Gastrocnemius medialis (tissue), 4 donors: Measurements from ENCODE around the gene CLIP2. TPM values are rescaled to one million over a fixed set of nuclear protein-coding genes. Genes with fewer than 3 reads are reported as not detected.
"Not testable (repeated sequence)": the region's sequence is repeated elsewhere in the genome, so short reads cannot be mapped to it uniquely, and the experiment has no call there.

Experiments used
- ATAC-seq, 2 donors: fragments of 150-250 bp; one replicate each; pipeline ENCODE4 v1.9.1; 2016
- DNase-seq, 2 donors: peaks; one replicate each; pipeline ENCODE4 v3.0.0-alpha.2; 2019
- H3K27ac ChIP-seq, 4 donors: fragments of 200-600 bp; sonication (generic); 1 replicate in 1 of 4; 2 replicates in 3 of 4; pipeline ENCODE4 v1.5.1; 2016 to 2018; ENCODE audit warnings: mild to moderate bottlenecking in 2 of 4, moderate library complexity in 1 of 4
- H3K27me3 ChIP-seq, 3 donors: fragments of 200-600 bp; sonication (generic) in 2 of 3; 1 replicate in 1 of 3; 2 replicates in 2 of 3; pipeline versions ENCODE4 v1.5.1 to v1.6.0; 2016 to 2019; ENCODE audit warnings: mild to moderate bottlenecking in 1 of 3, moderate library complexity in 1 of 3
- H3K36me3 ChIP-seq, 2 donors: fragments of 200-600 bp; sonication (generic) in 1 of 2; one replicate each; pipeline ENCODE4 v1.5.1; 2017 to 2018
- H3K4me1 ChIP-seq, 2 donors: fragments of 200-600 bp; sonication (generic) in 1 of 2; one replicate each; pipeline ENCODE4 v1.5.1; 2016 to 2017; ENCODE audit warnings: mild to moderate bottlenecking in 2 of 2
- H3K4me3 ChIP-seq, 4 donors: fragments of 200-600 bp; sonication (generic) in 3 of 4; 1 replicate in 1 of 4; 2 replicates in 3 of 4; pipeline ENCODE4 v1.5.1; 2016 to 2019; ENCODE audit warnings: mild to moderate bottlenecking in 2 of 4
- H3K9me3 ChIP-seq, 3 donors: fragments of 200-600 bp; sonication (generic) in 2 of 3; 1 replicate in 1 of 3; 2 replicates in 2 of 3; pipeline ENCODE4 v1.5.1; 2016 to 2019
- POLR2A ChIP-seq, 2 donors: fragments of 450-650 bp; IDR thresholded peaks; one replicate each; pipeline ENCODE4 v1.6.1; 2017; ENCODE audit warnings: antibody characterized with exemption in 2 of 2, mild to moderate bottlenecking in 2 of 2, moderate library complexity in 2 of 2
- in situ Hi-C, 4 donors: fragments of 200-750 bp; cut with MboI; loops; one replicate each; pipeline versions ENCODE4 v1.15.0 to v1.8.0; 2017; ENCODE audit warnings: low sequenced_read_pairs in 4 of 4
- intact Hi-C: fragments of 100-400 bp; cut with DNase I; formaldehyde crosslinking; loops from one replicate; pipeline ENCODE4 v1.15.1; 2023; ENCODE audit warnings: low total_unique reads
- total RNA-seq, 4 donors: library from RNA; depleted of rRNA; stranded (reverse); fragments of >200 nt; gene quantifications; one replicate each; pipeline versions ENCODE4 v1.1.0 to v1.2.3, GENCODE V29; 2016
- TF ChIP-seq, protein P1 (sequence below), 5 experiments: fragments of 450-650 bp in 3 of 5; fragments of 200-600 bp in 2 of 5; sonication (generic) in 2 of 5; IDR thresholded peaks in 4 of 5; conservative IDR thresholded peaks in 1 of 5; 1 replicate in 4 of 5; 2 replicates in 1 of 5; pipeline ENCODE4 v1.5.1; 2016 to 2019; ENCODE audit warnings: antibody characterized with exemption in 5 of 5, mild to moderate bottlenecking in 3 of 5, moderate library complexity in 3 of 5

Gene CLIP2
- total RNA-seq, 4 donors from 2014 or later = 2.0 to 10.0 (median 4.2) TPM

DNA sequence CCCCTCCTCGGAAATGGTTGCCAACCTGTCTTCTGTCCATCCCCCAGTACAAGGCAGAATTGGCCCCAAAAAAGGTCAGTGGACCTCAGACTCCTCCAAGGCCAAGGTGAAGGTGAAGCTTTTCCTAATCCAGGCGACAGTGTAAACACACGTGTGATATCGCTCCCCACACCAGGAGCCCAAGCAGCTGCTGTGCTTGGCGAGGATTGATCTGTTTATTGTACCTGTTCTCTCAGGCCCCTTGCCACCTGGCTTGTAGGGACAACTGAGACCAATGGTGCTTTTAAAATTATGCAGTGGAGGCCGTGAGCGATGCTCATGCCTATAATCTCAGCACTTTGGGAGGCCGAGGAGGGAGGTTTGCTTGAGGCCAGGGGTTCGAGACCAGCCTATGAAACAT lies 98.4 kb downstream of the CLIP2 start:
- in situ Hi-C loops (loop anchor here in 1 of 4 donors (25.0 kb wide), 1 partner anchor 325 kb away; no protein-coding TSS in a partner anchor), intact Hi-C loops (no loop called here)
- Histone ChIP-seq H3K4me3 (no peak overlapping the region), H3K27ac (no peak overlapping the region), H3K4me1 (no peaks in the 10 kb centered on the region), H3K9me3 (no peaks in the 10 kb centered on the region), H3K36me3 (no peaks in the 10 kb centered on the region), H3K27me3 (no peaks in the 10 kb centered on the region)
- ATAC-seq (no peak), DNase-seq (no peak)
- TF ChIP-seq POLR2A (IDR thresholded peaks at IDR 0.05) = no peak
- TF ChIP-seq, protein P1, sequence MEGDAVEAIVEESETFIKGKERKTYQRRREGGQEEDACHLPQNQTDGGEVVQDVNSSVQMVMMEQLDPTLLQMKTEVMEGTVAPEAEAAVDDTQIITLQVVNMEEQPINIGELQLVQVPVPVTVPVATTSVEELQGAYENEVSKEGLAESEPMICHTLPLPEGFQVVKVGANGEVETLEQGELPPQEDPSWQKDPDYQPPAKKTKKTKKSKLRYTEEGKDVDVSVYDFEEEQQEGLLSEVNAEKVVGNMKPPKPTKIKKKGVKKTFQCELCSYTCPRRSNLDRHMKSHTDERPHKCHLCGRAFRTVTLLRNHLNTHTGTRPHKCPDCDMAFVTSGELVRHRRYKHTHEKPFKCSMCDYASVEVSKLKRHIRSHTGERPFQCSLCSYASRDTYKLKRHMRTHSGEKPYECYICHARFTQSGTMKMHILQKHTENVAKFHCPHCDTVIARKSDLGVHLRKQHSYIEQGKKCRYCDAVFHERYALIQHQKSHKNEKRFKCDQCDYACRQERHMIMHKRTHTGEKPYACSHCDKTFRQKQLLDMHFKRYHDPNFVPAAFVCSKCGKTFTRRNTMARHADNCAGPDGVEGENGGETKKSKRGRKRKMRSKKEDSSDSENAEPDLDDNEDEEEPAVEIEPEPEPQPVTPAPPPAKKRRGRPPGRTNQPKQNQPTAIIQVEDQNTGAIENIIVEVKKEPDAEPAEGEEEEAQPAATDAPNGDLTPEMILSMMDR (IDR thresholded peaks at IDR 0.05 in 4 of 5, conservative IDR thresholded peaks at IDR 0.05 in 1 of 5) = no peak

DNA sequence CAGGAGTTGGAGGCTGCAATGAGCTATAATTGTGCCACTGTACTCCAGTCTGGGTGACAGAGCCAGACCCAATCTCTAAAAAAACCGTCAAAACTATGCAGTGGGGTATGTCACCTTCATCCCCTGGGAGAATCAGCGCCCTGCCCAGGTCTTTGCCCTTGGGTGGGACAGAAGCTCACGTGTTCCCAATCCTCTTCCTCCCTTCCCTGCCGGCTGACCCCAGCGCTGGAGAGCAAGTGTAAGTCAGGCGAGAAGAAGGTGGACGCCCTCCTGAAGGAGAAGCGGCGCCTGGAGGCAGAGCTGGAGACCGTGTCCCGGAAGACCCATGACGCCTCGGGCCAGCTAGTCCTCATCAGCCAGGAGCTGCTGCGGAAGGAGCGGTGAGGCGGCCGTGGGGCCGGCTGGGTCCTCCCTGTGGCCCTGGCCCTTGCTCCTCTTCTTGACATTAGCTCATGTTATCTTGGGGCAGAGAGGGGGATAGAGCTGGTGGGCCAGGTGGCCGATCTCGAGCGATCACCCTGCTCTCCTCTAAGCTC lies 99.7 kb downstream of the CLIP2 start:
- ATAC-seq = no peak
- Histone ChIP-seq H3K36me3 (no peaks in the 10 kb centered on the region), H3K4me3 (no peak overlapping the region), H3K4me1 (no peaks in the 10 kb centered on the region), H3K9me3 (no peaks in the 10 kb centered on the region), H3K27ac (no peak overlapping the region), H3K27me3 (no peaks in the 10 kb centered on the region)
- no peak for DNase-seq
- intact Hi-C loops (no loop called here), in situ Hi-C loops (loop anchor here in 1 of 4 donors (25.0 kb wide), 1 partner anchor 327 kb away; no protein-coding TSS in a partner anchor)
- TF ChIP-seq POLR2A (IDR thresholded peaks at IDR 0.05) = no peak

DNA sequence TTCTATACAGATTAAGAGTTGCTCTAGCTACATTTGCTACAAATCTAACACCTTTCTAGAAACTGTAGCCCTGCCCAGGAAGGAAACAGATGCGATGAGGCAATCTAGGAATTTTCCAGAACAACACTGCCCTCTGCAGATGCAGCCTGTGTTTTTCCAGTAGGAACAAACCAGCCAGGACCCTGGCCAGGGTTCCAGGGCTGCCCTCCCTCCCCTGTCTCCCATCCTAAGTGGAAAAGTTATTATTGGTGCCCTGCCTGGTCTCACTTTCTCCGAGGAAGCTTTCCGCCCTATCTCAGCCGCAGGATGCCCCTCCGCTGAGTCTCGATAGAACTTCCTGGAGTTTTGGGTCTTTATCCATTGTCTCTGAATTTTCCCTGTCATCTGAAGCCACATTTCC lies 104.5 kb downstream of the CLIP2 start:
- not testable (repeated sequence) for H3K9me3 ChIP-seq, DNase-seq, H3K4me3 ChIP-seq, H3K4me1 ChIP-seq, H3K27me3 ChIP-seq, H3K36me3 ChIP-seq
- intact Hi-C loops = loop anchor here (10.0 kb wide), 2 partner anchors 99 to 139 kb away; partner anchors contain the start of gene RFC2
- ATAC-seq = peak; percentile 67 to 68
- peak overlapping the region in 2 of 4 donors; percentile 14 to 26 for H3K27ac ChIP-seq
- in situ Hi-C loops = loop anchor here in 1 of 4 donors (25.0 kb wide), 1 partner anchor 331 kb away; no protein-coding TSS in a partner anchor

DNA sequence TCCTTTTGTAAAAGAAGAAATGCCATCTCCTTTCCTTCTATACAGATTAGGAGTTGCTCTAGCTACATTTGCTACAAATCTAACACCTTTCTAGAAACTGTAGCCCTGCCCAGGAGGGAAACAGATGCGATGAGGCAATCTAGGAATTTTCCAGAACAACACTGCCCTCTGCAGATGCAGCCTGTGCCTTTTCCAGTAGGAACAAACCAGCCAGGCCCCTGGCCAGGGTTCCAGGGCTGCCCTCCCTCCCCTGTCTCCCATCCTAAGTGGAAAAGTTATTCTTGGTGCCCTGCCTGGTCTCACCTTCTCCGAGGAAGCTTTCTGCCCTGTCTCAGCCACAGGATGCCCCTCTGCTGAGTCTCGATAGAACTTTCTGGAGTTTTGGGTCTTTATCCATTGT lies 105.4 kb downstream of the CLIP2 start:
- H3K4me3 ChIP-seq, H3K36me3 ChIP-seq, H3K4me1 ChIP-seq, DNase-seq, H3K9me3 ChIP-seq, H3K27me3 ChIP-seq: not testable (repeated sequence)
- peak; percentile 60 to 77 for ATAC-seq
- intact Hi-C loops = loop anchor here (10.0 kb wide), 2 partner anchors 100 to 140 kb away; partner anchors contain the start of gene RFC2
- peak overlapping the region in 2 of 4 donors; percentile 14 to 18 for H3K27ac ChIP-seq
- TF ChIP-seq, protein P1 (IDR thresholded peaks at IDR 0.05 in 4 of 5, conservative IDR thresholded peaks at IDR 0.05 in 1 of 5) = peak in 1 of 5 experiments; percentile 10
- in situ Hi-C loops = loop anchor here in 1 of 4 donors (25.0 kb wide), 1 partner anchor 332 kb away; no protein-coding TSS in a partner anchor

GRCh38 chr7:74395745-74396311 lies 106.6 kb downstream of the CLIP2 start:
- no peak overlapping the region for H3K27ac ChIP-seq
- H3K4me1 ChIP-seq = peaks cover 0 to 3% of the 10 kb centered on the region in 2 donors
- H3K36me3 ChIP-seq = no peaks in the 10 kb centered on the region
- DNase-seq = no peak
- H3K9me3 ChIP-seq = no peaks in the 10 kb centered on the region
- in situ Hi-C loops = loop anchor here in 1 of 4 donors (25.0 kb wide), 1 partner anchor 334 kb away; no protein-coding TSS in a partner anchor
- intact Hi-C loops = loop anchor here (10.0 kb wide), 2 partner anchors 101 to 141 kb away; partner anchors contain the start of gene RFC2
- ATAC-seq = no peak
- H3K27me3 ChIP-seq = no peaks in the 10 kb centered on the region
- TF ChIP-seq POLR2A (IDR thresholded peaks at IDR 0.05) = no peak
- TF ChIP-seq, protein P1 (IDR thresholded peaks at IDR 0.05 in 4 of 5, conservative IDR thresholded peaks at IDR 0.05 in 1 of 5) = no peak
- no peak overlapping the region for H3K4me3 ChIP-seq
